Smooth muscle cell (in vitro differentiated cells): ENCODE data around the gene BRICD5. TPM values are rescaled to one million over a fixed set of nuclear protein-coding genes. Genes with fewer than 3 reads are reported as not detected.
"Not testable (repeated sequence)": the region's sequence is repeated elsewhere in the genome, so short reads cannot be mapped to it uniquely, and the experiment has no call there.

Source experiments
- DNase-seq: peaks from one replicate; lab custom pipeline; 2025; ENCODE audit not compliant: unreplicated experiment; lab: John Stamatoyannopoulos, UW
- H2AFZ ChIP-seq: fragments of 200-600 bp; sonication (generic); 2 replicates; pipeline ENCODE4 v1.6.0; 2016; ENCODE audit warnings: antibody characterized with exemption, low read depth, mild to moderate bottlenecking
- H3F3A ChIP-seq: fragments of 200-600 bp; sonication (generic); 2 replicates; pipeline ENCODE4 v1.6.0; 2017; ENCODE audit warnings: antibody characterized with exemption, low read depth
- H3K27ac ChIP-seq: fragments of 200-600 bp; sonication (generic); 2 replicates; pipeline ENCODE4 v1.5.1; 2016; ENCODE audit warnings: low read depth, mild to moderate bottlenecking
- H3K27me3 ChIP-seq: fragments of 200-600 bp; sonication (generic); 2 replicates; pipeline ENCODE4 v1.6.1; 2016; ENCODE audit warnings: low read depth, mild to moderate bottlenecking
- H3K36me3 ChIP-seq: fragments of 200-600 bp; sonication (generic); 2 replicates; pipeline ENCODE4 v1.5.1; 2016; ENCODE audit warnings: low read depth
- H3K4me1 ChIP-seq: fragments of 200-600 bp; sonication (generic); 2 replicates; pipeline ENCODE4 v1.5.1; 2016; ENCODE audit warnings: low read depth
- H3K4me2 ChIP-seq: fragments of 200-600 bp; sonication (generic); 2 replicates; pipeline ENCODE4 v1.6.0; 2016; ENCODE audit warnings: mild to moderate bottlenecking
- H3K4me3 ChIP-seq: fragments of 200-600 bp; sonication (generic); 2 replicates; pipeline ENCODE4 v1.5.1; 2016; ENCODE audit warnings: mild to moderate bottlenecking
- H3K79me2 ChIP-seq: fragments of 200-600 bp; sonication (generic); 2 replicates; pipeline ENCODE4 v1.6.0; 2016; ENCODE audit warnings: low read depth, mild to moderate bottlenecking
- H3K9ac ChIP-seq: fragments of 200-600 bp; sonication (generic); 2 replicates; pipeline ENCODE4 v1.6.0; 2016; ENCODE audit warnings: low read depth
- H3K9me3 ChIP-seq: fragments of 200-600 bp; sonication (generic); replicated peaks from 2 replicates; pipeline ENCODE4 v1.5.1; 2016; ENCODE audit warnings: low read depth
- H4K20me1 ChIP-seq: fragments of 200-600 bp; sonication (generic); 2 replicates; pipeline ENCODE4 v1.6.0; 2016; ENCODE audit warnings: low read depth
- WGBS: methylation state at CpG from one replicate; pipeline ENCODE4 v1.1.7; 2016; ENCODE audit warnings: low lambda C conversion rate; 5-methylcytosine and 5-hydroxymethylcytosine counted together
- polyA plus RNA-seq: library from polyadenylated mRNA; unstranded; fragments of >200 nt; fragmentation: Nextera tagmentation; extraction: Ambion mirVana; gene quantifications from 2 replicates; pipeline ENCODE4 v1.2.1, GENCODE V29; 2016
- total RNA-seq: library from RNA; depleted of rRNA; stranded (reverse); fragments of >200 nt; gene quantifications from 2 replicates; pipeline ENCODE4 v1.2.3, GENCODE V29; 2014
- TF ChIP-seq, protein P1 (sequence below): fragments of 200-600 bp; sonication (generic); IDR thresholded peaks from 2 replicates; pipeline ENCODE4 v1.5.1; 2017; ENCODE audit warnings: borderline replicate concordance, mild to moderate bottlenecking, antibody characterized with exemption; ENCODE audit not compliant: insufficient read depth, poor library complexity, severe bottlenecking

The BRICD5 gene
- 2.0 and 2.4 TPM in 2 replicates for total RNA-seq
- polyA plus RNA-seq, result 4.7 and 14.1 TPM in 2 replicates

- Histone ChIP-seq H2AFZ (no peak within 1 kb of the TSS), H3K79me2 (peaks cover 26% of the 10 kb centered on the region), H3K9me3 (no peaks in the 10 kb centered on the region), H3K4me2 (no peak within 1 kb of the TSS), H3K4me3 (no peak within 1 kb of the TSS), H3K9ac (no peak within 1 kb of the TSS), H3F3A (no peaks in the 10 kb centered on the region), H4K20me1 (peaks cover 15% of the 10 kb centered on the region), H3K27me3 (no peaks in the 10 kb centered on the region), H3K27ac (no peak within 1 kb of the TSS), H3K4me1 (peaks cover 13% of the 10 kb centered on the region), H3K36me3 (no peaks in the 10 kb centered on the region)
- TF ChIP-seq, protein P1, sequence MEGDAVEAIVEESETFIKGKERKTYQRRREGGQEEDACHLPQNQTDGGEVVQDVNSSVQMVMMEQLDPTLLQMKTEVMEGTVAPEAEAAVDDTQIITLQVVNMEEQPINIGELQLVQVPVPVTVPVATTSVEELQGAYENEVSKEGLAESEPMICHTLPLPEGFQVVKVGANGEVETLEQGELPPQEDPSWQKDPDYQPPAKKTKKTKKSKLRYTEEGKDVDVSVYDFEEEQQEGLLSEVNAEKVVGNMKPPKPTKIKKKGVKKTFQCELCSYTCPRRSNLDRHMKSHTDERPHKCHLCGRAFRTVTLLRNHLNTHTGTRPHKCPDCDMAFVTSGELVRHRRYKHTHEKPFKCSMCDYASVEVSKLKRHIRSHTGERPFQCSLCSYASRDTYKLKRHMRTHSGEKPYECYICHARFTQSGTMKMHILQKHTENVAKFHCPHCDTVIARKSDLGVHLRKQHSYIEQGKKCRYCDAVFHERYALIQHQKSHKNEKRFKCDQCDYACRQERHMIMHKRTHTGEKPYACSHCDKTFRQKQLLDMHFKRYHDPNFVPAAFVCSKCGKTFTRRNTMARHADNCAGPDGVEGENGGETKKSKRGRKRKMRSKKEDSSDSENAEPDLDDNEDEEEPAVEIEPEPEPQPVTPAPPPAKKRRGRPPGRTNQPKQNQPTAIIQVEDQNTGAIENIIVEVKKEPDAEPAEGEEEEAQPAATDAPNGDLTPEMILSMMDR, result no peak
- DNase-seq, result no peak
- 82% methylated on average over 24 of the region's 24 CpGs for WGBS
Observed at GRCh38 chr16:2210386-2211365, at the start of gene BRICD5. Gene BRICD5 (minus strand): TSS chr16:2210863. CDS start chr16:2210833, 30 bp downstream.

GRCh38 chr16:2260250-2260649 lies 49.6 kb upstream of the BRICD5 start:
- Histone ChIP-seq H3K27me3 (no peaks in the 10 kb centered on the region), H3K4me2 (no peak overlapping the region), H3K4me1 (no peaks in the 10 kb centered on the region), H3F3A (peaks cover 11% of the 10 kb centered on the region), H3K79me2 (peaks cover 63% of the 10 kb centered on the region), H3K9ac (no peak overlapping the region), H3K4me3 (no peak overlapping the region), H3K9me3 (no peaks in the 10 kb centered on the region), H2AFZ (no peak overlapping the region), H3K27ac (no peak overlapping the region), H3K36me3 (peaks cover 33% of the 10 kb centered on the region), H4K20me1 (peaks cover 87% of the 10 kb centered on the region)
- DNase-seq, result no peak
- TF ChIP-seq, protein P1, result no peak
- 98% methylated on average over 8 of the region's 8 CpGs for WGBS

GRCh38 chr16:2258530-2258929 lies 47.9 kb upstream of the BRICD5 start:
- H3K4me2 ChIP-seq, H3K9ac ChIP-seq, H2AFZ ChIP-seq, DNase-seq, H3K27me3 ChIP-seq, H3K9me3 ChIP-seq, H3K4me1 ChIP-seq, H3K27ac ChIP-seq, H3K4me3 ChIP-seq: not testable (repeated sequence)
- WGBS, result 98% methylated on average over 7 of the region's 7 CpGs
- Histone ChIP-seq H3K79me2 (peaks cover 46% of the 10 kb centered on the region), H4K20me1 (peaks cover 70% of the 10 kb centered on the region), H3F3A (peaks cover 15% of the 10 kb centered on the region), H3K36me3 (peaks cover 33% of the 10 kb centered on the region)

GRCh38 chr16:2257726-2258125 lies 47.1 kb upstream of the BRICD5 start:
- WGBS, result 97% methylated on average over 6 of the region's 6 CpGs
- H3K4me3 ChIP-seq, result no peak overlapping the region
- H3K4me2 ChIP-seq, result no peak overlapping the region
- no peak for DNase-seq
- H3K9ac ChIP-seq, result no peak overlapping the region
- H3K4me1 ChIP-seq, result no peaks in the 10 kb centered on the region
- no peak overlapping the region for H3K27ac ChIP-seq
- peaks cover 17% of the 10 kb centered on the region for H3F3A ChIP-seq
- H4K20me1 ChIP-seq, result peaks cover 64% of the 10 kb centered on the region
- H2AFZ ChIP-seq, result no peak overlapping the region
- H3K9me3 ChIP-seq, result no peaks in the 10 kb centered on the region
- H3K27me3 ChIP-seq, result no peaks in the 10 kb centered on the region
- H3K79me2 ChIP-seq, result peaks cover 38% of the 10 kb centered on the region
- H3K36me3 ChIP-seq, result peaks cover 33% of the 10 kb centered on the region
- TF ChIP-seq, protein P1, result no peak
